HG02884 (cell line): ENCODE measurements around the gene MEG3.
"Not testable (repeated sequence)": the region's sequence is repeated elsewhere in the genome, so short reads cannot be mapped to it uniquely, and the experiment has no call there.

Experiments
- ATAC-seq: cut with Tn5 transposase; IDR thresholded peaks from one replicate; pipeline ENCODE4 v1.9.1; 2021; ENCODE audit warnings: mild to moderate bottlenecking, moderate library complexity; ENCODE audit not compliant: unreplicated experiment

MEG3 gene

DNA sequence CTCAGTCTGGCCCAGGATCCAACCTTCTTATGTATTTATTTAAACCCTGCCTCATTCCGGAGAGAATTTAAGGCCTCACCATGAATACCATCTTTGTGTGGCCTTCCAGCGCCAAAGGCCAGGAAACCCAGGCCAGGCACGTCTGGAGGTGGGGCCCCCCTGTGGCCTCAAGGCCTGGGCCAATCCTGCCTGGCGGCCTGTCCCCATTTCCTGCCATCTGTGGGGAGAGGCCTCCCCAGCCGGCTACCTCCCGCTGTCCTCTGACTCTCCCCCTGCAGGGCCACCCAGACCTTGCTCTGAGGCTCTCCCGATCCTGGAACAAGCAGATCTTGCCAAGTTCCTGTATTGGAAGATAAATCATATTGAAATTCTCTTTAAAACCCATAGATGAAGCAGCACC lies 37.4 kb upstream of the MEG3 start:
- ATAC-seq: no peak

DNA sequence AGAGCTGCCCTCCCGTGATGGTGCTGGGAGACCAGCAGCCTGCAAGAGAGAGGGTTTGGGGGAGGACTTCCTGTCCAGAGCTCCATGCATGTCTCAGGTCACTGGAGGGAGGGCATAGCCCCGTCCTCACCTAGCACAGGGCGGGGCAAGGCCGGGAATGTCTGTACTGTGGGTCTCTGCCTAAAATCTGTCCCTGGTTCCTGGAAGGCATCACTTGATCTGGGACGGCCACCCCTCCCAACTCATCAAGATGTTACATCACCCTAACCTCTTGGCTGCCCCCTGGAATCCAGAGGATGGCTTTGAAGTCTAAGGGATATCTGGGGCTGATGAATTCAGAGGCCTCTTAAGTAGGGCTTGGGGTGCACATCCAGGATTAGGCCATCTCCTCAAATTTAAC lies 37.0 kb upstream of the MEG3 start:
- no peak for ATAC-seq

DNA sequence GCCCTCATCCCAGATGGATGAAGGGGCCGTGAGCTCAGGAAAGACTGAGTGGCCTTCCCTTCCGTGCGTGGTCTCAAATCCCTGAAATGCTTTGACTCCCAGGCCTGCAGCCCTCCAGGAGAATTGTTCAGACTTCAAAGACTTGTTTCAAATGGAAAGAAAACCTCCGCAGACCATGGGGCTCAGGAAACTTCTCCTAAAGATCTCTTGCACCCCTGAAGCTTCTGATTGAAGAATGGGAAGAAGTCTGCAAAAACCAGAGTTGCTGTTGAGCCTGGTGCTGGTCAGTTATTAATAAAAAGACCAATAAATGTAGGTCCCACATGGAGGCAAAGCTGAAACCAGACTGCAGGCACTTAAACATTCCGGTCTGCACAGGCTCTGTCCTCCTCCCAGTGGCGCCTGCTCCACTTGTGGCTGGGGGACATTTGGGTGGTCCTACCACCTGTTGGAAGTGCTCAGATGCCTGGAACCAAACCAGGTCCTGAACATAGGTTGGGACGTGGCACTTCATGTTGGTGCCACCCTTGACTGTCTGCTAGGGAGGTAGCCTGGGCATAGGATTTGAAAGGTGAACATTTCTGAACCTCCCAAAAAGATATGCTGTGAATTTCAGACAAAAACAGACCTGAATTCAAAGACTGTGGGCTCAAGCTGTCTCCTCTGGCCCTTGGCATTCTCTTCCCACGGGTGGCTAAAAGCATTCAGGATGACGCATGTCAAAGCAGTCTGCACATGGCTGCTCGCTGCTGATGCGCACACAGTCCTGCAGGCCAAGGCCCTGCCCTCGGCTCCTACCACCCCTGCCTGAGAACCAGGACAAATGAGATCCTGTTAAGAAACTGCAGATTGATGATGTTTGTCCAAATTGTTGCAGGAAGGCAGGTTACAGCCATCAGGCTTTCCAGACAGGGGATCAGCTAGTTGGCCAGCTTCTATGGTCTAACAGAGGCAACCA lies 36.2 kb upstream of the MEG3 start:
- no peak for ATAC-seq

DNA sequence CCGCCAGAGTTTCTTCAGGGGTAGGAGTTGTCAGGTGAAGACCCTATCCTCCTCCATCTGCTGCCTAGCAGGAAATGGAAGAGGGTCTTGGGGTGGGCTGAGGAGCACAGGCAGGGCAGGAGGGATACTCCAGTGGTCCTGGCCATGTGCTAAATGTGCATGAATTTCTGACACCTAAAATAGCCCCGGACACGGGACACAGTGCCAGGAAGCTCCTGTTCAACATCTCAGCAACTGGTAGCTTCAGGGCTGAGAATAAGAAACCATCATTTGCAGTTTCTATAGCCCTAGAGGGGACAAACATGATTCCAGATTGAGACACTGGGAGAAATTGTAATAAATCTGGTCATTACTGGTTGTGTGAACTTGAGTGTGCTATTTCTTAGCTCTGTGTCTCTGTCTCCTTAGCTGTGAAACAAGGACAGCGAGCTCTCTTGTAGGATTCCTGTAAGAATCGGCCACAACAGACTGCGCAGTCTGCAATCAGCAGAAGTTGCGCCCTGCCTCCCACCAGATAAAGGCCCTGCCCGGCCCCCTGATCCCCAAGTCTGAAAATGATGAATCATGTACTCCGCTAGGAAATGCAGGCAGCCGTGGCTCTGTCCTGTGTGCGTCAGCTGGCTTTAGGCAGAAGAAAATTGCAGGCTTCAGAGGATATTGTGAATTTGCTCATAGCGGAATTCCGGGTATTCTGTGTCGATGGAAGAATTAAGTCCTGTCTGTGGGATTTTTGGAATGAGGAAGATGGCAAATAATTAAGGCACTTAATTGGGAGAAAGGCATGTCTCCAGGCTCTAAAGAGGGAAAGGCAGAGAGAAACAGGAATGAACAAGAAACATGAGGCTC lies 35.2 kb upstream of the MEG3 start:
- ATAC-seq: no peak

DNA sequence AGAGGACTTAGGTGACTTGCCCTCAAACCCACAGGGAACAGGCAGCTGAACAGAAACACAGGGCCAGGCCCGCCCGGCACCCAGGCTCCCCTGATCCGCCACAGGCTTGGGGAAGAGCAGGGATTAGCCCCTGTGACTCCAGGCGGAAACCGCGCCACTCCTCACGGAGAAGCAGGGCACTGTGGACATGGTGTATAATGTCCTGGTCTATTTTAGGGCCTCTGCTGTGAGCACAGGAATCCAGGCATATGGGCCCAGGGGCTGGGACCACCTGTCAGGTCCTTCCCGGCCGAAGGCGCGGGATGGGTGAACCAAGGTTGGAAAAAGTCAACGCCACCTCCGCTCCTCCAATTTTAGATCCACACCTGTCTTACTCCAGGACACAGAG lies 34.6 kb upstream of the MEG3 start:
- ATAC-seq: no peak

DNA sequence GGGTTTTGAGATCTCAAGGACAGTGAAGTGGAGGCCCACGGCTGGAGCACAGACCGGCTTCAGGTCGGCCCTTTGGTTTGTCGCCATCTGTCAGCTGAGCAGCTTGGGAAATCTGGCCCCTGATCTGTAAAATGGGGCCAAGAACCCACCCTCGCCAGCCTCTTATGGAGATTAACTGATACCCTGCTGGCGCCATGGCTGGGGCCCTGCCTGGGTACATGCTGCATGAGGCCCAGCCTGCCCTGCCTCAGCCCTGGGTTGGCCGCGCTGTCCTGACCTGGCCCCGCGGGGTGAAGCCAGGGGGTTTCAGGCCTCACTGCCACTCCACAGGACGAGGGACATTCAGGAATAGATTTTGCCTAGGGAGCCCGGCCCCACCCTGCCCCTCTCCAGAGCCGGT lies 33.9 kb upstream of the MEG3 start:
- no peak for ATAC-seq

DNA sequence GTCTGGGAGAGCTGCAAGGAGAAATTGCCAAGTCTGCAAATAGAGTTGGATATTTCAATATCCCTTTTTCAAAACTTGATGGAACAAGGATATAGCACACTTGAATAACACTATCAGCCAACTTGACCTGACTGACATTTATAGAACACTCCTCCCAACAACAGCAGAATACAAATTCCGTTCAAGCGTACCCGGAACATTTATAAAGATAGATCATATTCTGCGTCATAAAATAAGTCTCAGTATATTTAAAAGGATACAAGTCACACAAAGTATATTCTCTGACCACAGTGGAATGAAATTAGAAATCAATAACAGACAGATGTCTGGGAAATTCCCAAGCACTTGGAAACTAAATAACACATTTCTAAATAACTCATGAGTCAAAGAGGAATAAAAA lies 29.0 kb upstream of the MEG3 start:
- no peak for ATAC-seq

DNA sequence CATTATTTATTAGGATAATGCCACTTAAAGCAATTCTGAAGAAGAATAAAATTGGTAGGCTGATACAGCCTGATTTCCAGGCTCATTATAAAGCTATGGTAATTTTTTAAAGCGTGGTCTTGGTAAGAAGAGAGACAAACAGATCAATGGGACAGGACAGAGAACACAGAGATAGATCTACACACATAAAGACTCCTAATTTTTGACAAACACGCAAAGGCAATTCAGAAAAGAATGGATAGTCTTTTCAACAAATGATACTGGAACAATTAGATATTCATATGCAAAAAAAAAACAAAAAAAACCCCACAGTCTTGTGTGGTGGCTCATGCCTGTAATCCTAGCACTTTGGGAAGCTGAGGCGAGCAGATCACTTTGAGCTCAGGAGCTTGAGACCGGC lies 25.9 kb upstream of the MEG3 start:
- no peak for ATAC-seq

DNA sequence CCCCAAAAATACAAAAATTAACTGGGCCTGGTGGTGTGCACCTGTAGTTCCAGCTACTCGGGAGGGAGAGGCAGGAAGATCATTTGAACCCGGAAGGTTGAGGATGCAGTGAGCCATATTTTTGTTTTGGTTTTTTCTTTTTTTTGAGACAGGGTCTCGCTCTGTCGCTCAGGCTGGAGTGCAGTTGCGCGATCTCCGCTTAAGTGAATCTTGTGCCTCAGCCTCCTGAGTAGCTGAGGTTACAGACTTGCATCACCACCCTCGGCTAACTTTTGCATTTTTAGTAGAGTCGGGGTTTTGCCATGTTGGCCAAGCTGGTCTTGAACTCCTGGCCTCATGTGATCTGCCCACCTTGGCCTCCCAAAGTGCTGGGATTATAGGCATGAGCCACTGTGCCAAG lies 24.5 kb upstream of the MEG3 start:
- ATAC-seq: not testable (repeated sequence)

DNA sequence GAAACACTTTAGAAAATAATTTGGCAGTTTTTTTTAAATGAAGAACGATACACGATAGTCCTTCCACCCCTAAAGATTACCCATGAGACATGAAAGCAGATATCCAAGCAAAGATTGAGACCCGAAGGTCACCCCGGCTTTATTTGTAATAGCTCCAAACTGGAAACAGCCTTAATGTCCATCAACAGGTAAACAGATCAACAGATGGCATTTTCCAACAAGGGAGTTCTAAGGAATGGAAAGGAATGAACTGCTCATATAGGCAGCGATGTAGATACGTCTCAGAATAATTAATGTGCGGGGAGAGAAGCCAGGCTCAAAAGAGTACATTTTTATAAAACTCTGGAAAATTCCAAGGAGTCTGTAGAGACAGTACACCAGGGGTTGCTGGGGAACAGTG lies 23.7 kb upstream of the MEG3 start:
- no peak for ATAC-seq

DNA sequence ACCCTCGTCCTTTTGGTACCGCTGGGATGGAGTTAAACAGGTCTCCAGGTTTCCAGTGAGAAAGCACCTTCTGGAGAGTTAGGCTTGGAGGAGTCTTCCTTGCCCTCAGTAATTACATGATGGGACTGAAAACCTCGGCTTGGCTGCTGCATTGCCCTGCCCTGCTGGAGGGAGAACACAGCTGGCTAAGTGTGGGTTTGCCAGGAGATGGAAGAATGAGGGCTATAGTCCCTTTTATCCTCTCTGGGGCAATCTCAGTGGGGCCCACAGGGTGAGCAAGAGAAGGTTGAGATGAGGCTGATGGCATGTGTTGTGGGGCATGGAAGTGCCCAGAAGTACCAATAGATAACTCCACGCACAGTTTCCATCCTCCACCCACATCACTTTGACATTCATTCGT lies 23.2 kb upstream of the MEG3 start:
- no peak for ATAC-seq

DNA sequence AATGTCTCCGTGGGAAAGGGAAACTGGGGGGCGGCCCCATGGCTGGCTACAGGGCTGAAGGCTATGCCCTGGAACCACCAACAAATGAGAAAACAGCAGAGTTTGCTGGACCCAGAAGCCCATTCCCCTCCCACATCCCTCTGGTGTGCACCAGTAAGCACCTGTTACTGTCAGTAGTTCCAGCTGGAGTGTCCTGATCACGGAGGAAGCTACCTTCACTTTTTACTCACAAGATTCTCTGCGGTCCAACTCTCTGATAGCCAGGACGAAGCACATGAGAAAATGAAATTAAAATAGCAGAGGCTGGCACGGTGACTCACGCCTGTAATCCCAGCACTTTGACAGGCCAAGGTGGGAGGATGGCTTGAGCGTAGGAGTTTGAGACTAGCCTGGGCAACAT lies 22.7 kb upstream of the MEG3 start:
- no peak for ATAC-seq

DNA sequence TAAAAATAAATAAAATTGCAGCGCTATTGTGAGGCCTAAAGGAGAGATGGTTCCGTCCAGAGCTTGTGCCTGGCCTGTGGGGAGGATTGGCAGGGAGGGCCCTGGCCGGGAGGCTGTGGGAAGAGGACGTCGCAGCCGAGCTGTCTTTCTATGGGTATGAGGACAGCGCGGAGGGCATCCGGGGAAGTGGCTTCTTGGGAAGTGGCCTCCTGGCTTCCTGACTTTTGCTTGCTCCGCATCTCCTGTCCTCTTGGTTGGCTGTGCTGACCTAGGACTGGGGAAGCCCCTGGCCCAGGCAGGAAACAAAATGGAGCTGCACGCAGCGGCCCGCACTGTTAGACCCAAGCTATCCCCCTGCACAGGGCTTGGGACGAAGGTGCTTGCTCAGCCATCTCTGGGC lies 22.2 kb upstream of the MEG3 start:
- no peak for ATAC-seq

DNA sequence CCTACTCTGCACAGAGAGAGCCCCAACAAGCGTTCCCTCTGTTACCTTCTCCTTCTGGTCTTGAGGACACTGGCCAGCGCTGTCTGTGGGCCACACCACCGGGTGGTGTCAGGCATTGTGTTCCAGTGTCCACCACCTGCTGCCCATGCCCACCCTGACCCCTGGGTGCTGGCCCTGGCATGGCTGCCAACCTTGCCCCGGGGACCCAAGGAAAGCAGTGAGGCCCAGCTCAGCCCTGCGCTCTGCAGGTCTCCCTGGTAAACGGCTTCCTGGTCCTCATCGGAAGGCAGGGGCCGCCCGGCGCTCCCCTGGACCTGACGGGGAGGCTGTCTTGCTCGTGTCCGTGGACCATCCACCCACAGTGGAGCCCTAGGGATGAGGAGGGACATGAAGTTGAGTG lies 21.8 kb upstream of the MEG3 start:
- ATAC-seq: no peak

DNA sequence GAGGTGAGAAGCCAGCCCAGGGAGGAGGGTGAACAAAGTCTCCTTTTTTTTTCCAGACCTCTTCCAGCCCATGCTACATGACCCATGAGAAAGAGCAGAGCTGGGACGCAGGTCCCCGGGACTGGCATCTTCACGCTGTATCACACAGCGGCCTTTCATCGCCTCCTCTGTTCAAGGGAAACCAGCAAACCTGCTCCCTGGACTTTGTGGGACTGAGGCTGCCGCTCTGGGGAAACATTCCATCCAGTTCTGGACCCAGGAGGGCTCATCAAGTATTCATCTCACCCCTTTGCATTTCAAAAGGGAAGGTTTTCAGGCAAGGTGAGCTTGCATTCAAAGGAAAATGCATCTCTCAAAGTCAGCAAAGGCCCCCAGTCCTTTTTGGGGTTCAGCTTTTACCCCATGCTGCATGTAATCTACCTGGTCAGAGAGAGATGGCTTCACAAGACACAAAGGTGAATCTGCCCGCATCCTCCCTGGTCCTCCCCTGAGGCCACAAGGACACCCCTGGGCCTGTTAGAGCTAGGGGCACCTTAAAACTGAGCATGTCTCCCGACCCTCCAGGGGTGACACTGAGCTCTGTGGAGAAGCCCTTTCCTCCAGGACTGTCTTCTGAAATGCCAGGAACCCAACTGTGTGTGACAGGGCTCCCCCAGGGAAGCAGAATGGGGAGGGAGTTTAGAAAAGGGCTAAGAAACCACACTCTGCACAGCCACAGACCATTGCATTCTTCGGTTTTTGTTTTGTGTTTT lies 21.2 kb upstream of the MEG3 start:
- no peak for ATAC-seq

DNA sequence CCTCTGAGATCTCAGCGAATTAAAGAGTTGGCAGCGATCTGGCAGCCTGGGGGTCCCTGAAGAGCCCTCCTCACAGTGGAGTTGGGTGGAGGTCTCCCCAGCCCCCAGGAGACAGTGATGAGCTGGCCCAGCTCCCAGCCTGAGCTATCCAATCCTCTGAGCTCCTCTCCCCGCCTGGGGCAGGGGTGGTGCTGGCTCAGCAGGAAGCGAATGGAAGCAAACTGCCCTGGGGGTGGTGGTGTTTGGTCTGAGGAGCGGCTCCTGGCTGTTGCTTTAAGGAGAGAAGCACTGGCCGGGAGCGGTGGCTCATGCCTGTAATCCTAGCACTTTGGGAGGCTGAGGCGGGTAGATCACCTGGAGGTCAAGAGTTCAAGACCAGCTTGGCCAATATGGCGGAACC lies 19.5 kb upstream of the MEG3 start:
- no peak for ATAC-seq

DNA sequence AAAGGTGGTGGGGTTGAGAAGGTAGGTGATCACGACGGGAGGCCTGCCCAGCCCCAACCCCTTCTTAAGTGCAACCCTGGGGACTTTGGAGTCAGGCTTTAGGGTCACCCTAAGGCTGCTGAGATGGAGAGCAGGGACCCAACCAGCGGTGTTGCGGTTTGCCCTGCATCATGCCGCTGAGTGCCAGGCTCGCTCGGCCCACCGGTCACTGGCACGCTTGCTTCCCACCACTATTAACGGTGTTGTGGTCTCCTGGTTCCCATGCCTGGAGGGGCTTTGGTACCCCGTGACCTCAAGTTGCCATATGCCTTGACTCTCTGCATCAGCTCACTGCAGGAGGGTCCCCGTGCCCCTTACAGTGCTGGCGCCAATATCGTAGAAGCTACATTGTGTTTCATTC lies 18.4 kb upstream of the MEG3 start:
- ATAC-seq: no peak

DNA sequence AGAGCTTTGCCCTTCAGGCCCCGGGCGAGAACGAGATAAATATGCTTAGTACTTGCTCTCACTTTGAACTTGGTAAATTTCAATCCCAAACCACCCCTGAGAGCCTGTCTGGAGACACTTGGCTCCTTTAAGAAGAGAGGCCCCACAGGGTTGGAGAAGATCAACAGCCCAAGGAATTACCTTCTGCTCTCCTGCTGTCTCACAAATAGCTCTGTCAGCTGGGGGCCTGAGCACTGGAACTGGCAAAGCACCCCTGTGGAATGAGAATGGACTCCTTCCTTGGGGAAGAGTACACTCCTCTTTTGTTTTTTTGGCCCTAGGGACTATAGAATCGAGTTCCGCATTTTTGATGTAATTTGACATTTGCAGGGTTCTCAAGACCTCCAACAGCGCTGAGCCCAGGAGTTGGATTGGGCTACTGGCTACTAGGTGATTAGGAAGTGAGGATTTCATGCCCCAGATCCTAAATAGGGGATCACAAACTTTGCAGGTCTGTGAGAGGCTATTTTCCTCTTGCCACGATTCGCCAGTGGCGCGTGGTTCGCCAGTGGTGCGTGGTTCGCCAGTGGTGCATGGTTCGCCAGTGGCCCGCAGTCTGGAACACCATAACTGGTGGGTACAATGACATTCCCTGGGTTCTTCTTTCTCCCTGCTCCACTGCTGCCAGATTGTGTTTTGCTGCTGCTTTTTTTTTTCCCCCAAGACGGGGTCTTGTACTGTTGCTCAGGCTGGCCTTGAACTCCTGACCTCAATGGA lies 17.8 kb upstream of the MEG3 start:
- ATAC-seq: no peak

DNA sequence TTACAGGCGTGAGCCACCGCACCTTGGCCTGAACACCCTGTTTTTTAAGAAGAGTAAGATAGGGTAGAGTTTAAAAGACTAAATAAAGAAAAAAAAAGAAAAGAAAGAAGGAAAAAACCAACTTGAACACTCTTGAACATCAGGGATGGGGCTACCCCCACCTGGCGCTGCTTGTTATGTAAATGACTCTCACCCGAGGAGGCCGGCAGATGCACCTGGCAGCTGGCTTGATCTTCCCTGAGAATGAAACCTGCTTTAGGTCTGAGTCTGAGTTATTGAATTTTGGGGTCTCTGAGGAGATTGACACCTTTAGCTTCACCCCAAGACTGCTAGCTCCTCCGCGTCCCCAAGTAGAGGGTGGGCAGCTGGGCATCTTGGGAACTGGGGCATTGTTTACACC lies 15.5 kb upstream of the MEG3 start:
- ATAC-seq: no peak

DNA sequence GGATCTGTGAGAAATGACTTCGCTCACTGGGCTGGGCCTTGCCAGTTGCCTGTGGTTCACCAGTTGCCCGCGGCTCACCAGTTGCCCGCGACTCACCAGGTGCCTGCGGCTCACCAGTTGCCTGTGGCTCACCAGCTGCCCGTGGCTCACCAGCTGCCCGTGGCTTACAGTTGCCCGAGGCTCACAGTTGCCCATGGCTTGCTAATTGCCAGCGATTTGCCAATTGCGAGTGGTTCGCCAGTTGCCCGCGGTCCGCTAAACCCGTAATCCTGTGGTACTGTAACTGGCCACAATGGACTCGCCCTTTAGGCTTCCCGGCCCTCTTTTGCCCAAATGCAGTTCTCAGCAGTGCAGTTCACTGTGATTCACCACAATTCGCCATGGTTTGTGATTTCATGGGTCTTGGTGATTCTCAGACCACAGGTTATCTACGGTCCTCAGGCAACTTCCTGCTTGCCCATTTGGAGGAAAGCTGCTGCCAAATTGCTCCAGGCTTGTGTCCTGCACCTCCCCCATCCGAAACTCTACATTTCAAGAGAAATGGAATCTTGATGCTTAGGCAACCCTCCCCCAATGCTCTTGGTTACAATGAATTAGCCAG lies 15.0 kb upstream of the MEG3 start:
- ATAC-seq: no peak
